ENCODE data around the gene CNKSR3.

The CNKSR3 gene

GRCh38 chr6:154354265-154354777 is 156.2 kb downstream of the CNKSR3 start:
- Histone ChIP-seq H3K9me3 (replicated peaks in 1 of 2; ENCODE audit: control insufficient read depth in 2 of 2, insufficient read depth in 1 of 2, low read depth in 1 of 2, low read length in 2 of 2) (no peaks in the 10 kb centered on the region), H3K14ac (ENCODE audit: low read length) (no peak overlapping the region), H2BK12ac (ENCODE audit: low read length) (no peak overlapping the region), H2BK120ac (ENCODE audit: low read depth, low read length) (no peak overlapping the region), H3K4me2 (ENCODE audit: insufficient read depth, low read length, poor library complexity, severe bottlenecking) (no peak overlapping the region), H4K8ac (ENCODE audit: low read depth, low read length) (peak overlapping the region; percentile 98), H4K91ac (ENCODE audit: low read depth, low read length, poor library complexity) (no peak overlapping the region), H3K79me1 (ENCODE audit: low read depth, low read length) (no peaks in the 10 kb centered on the region), H3K4me1 (ENCODE audit: control insufficient read depth in 2 of 2, insufficient read depth in 1 of 2, low read depth in 1 of 2, low read length in 2 of 2) (peaks cover 0 to 3% of the 10 kb centered on the region in 2 donors), H3K4ac (ENCODE audit: low read length) (no peak overlapping the region), H3K36me3 (replicated peaks in 1 of 2; ENCODE audit: control insufficient read depth in 2 of 2, insufficient read depth in 2 of 2, low read length in 2 of 2) (no peaks in the 10 kb centered on the region), H2BK5ac (ENCODE audit: low read length) (no peak overlapping the region), H2AFZ (ENCODE audit: low read length) (no peak overlapping the region), H2AK5ac (ENCODE audit: low read depth, low read length) (no peak overlapping the region), H2BK15ac (ENCODE audit: low read length) (no peak overlapping the region), H3K18ac (ENCODE audit: low read length) (no peak overlapping the region), H3K27ac (replicated peaks; ENCODE audit: low read length) (no peak overlapping the region), H3K23ac (ENCODE audit: low read depth, low read length, poor library complexity) (no peak overlapping the region), H3K27me3 (ENCODE audit: control insufficient read depth in 3 of 3, insufficient read depth in 3 of 3, low read depth in 1 of 3, low read length in 3 of 3) (no peaks in the 10 kb centered on the region), H3K4me3 (ENCODE audit: low read length in 2 of 2) (peak overlapping the region in 1 of 2 donors; percentile 61), H3K9ac (ENCODE audit: low read depth, low read length, poor library complexity) (no peak overlapping the region)
- WGBS, 2 donors (ENCODE audit: extremely low coverage in 2 of 2, insufficient read length in 2 of 2, insufficient replicate concordance in 1 of 2): 100% methylated on average over 1 to 6 of the region's 8 CpGs
- DNase-seq (ENCODE audit: low spot score): no peak

DNA sequence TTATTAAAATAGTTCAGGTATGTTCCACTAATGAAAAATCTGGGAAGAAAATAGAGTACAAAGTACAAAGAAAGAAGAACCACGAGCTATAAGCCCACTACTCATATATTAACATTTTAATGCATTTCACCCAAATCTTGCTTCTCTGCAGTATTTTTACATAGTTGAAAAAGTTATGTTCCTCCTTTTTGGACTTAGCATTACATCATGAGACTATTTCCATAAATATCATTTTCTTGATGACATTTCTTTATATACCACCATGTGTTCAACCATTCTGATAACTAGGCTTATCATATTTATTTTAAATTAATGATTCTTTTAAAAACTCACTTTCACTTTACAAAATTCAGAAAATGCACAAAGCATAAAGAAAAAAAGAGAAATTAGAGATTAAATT is 156.9 kb downstream of the CNKSR3 start:
- Histone ChIP-seq H3K9ac (ENCODE audit: low read depth, low read length, poor library complexity) (no peak overlapping the region), H3K27ac (replicated peaks; ENCODE audit: low read length) (no peak overlapping the region)
- WGBS, 2 donors (ENCODE audit: extremely low coverage in 2 of 2, insufficient read length in 2 of 2, insufficient replicate concordance in 1 of 2): no CpG with 5 or more reads among the region's 1 CpG

DNA sequence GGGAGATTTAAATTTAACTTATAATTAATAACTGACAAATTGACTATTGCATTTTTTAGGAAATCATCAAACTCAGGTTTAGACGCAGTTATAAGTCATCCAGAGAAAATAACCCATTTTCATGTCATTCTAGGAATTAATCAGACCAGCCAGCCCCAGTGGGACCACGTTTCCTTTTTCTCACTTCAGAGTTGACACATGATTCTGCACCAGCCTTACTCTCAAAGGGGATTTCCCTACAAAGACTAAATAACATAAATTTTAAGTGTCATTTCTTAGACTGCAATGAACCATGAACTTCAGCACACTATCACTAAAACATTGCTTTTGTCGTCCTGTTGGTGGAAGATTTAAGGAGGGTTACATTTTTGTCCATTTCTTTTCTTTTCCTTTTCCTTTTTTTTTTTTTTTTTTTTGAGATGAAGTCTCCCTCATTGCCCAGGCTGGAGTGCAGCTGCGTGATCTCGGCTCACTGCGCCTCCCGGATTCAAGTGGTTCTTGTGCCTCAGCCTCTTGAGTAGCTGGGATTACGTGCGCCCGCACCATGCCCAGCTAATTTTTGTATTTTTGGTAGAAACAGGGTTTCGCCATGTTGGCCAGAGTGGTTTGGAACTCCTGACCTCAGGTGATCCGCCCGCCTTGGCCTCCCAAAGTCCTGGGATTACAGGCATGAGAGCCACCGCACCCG is 157.4 kb downstream of the CNKSR3 start:
- H4K8ac ChIP-seq (ENCODE audit: low read depth, low read length): no peak overlapping the region
- H3K18ac ChIP-seq (ENCODE audit: low read length): no peak overlapping the region
- H3K27ac ChIP-seq (replicated peaks; ENCODE audit: low read length): no peak overlapping the region
- H4K91ac ChIP-seq (ENCODE audit: low read depth, low read length, poor library complexity): no peak overlapping the region
- WGBS, 2 donors (ENCODE audit: extremely low coverage in 2 of 2, insufficient read length in 2 of 2, insufficient replicate concordance in 1 of 2): no CpG with 5 or more reads among the region's 15 CpGs
- no peak overlapping the region for H3K4me2 ChIP-seq (ENCODE audit: insufficient read depth, low read length, poor library complexity, severe bottlenecking)
- H2AK5ac ChIP-seq (ENCODE audit: low read depth, low read length): no peak overlapping the region
- no peak overlapping the region for H3K14ac ChIP-seq (ENCODE audit: low read length)
- no peaks in the 10 kb centered on the region for H3K9me3 ChIP-seq (replicated peaks in 1 of 2; ENCODE audit: control insufficient read depth in 2 of 2, insufficient read depth in 1 of 2, low read depth in 1 of 2, low read length in 2 of 2)
- H2BK120ac ChIP-seq (ENCODE audit: low read depth, low read length): no peak overlapping the region
- H3K4me3 ChIP-seq (ENCODE audit: low read length in 2 of 2): no peak overlapping the region
- H3K4ac ChIP-seq (ENCODE audit: low read length): no peak overlapping the region
- no peaks in the 10 kb centered on the region for H3K36me3 ChIP-seq (replicated peaks in 1 of 2; ENCODE audit: control insufficient read depth in 2 of 2, insufficient read depth in 2 of 2, low read length in 2 of 2)
- H2BK5ac ChIP-seq (ENCODE audit: low read length): no peak overlapping the region
- H3K9ac ChIP-seq (ENCODE audit: low read depth, low read length, poor library complexity): no peak overlapping the region
- no peak overlapping the region for H2BK12ac ChIP-seq (ENCODE audit: low read length)
- H2AFZ ChIP-seq (ENCODE audit: low read length): no peak overlapping the region
- no peak overlapping the region for H3K23ac ChIP-seq (ENCODE audit: low read depth, low read length, poor library complexity)
- DNase-seq (ENCODE audit: low spot score): no peak
- H3K79me1 ChIP-seq (ENCODE audit: low read depth, low read length): no peaks in the 10 kb centered on the region
- H2BK15ac ChIP-seq (ENCODE audit: low read length): no peak overlapping the region
- H3K27me3 ChIP-seq (ENCODE audit: control insufficient read depth in 3 of 3, insufficient read depth in 3 of 3, low read depth in 1 of 3, low read length in 3 of 3): peaks cover 0 to 1% (median 0%) of the 10 kb centered on the region in 3 experiments
- H3K4me1 ChIP-seq (ENCODE audit: control insufficient read depth in 2 of 2, insufficient read depth in 1 of 2, low read depth in 1 of 2, low read length in 2 of 2): peaks cover 0 to 2% of the 10 kb centered on the region in 2 donors

More for the DNA sequence above, 156.9 kb downstream of the CNKSR3 start:
- Histone ChIP-seq H3K14ac (ENCODE audit: low read length) (no peak overlapping the region), H2AFZ (ENCODE audit: low read length) (no peak overlapping the region), H3K79me1 (ENCODE audit: low read depth, low read length) (no peaks in the 10 kb centered on the region), H2BK15ac (ENCODE audit: low read length) (no peak overlapping the region), H3K36me3 (replicated peaks in 1 of 2; ENCODE audit: control insufficient read depth in 2 of 2, insufficient read depth in 2 of 2, low read length in 2 of 2) (no peaks in the 10 kb centered on the region), H3K4me3 (ENCODE audit: low read length in 2 of 2) (no peak overlapping the region), H3K9me3 (replicated peaks in 1 of 2; ENCODE audit: control insufficient read depth in 2 of 2, insufficient read depth in 1 of 2, low read depth in 1 of 2, low read length in 2 of 2) (no peaks in the 10 kb centered on the region), H3K18ac (ENCODE audit: low read length) (no peak overlapping the region), H3K4ac (ENCODE audit: low read length) (no peak overlapping the region), H2BK12ac (ENCODE audit: low read length) (no peak overlapping the region), H3K4me1 (ENCODE audit: control insufficient read depth in 2 of 2, insufficient read depth in 1 of 2, low read depth in 1 of 2, low read length in 2 of 2) (peaks cover 0 to 2% of the 10 kb centered on the region in 2 donors), H4K91ac (ENCODE audit: low read depth, low read length, poor library complexity) (no peak overlapping the region), H3K27me3 (ENCODE audit: control insufficient read depth in 3 of 3, insufficient read depth in 3 of 3, low read depth in 1 of 3, low read length in 3 of 3) (no peaks in the 10 kb centered on the region), H2AK5ac (ENCODE audit: low read depth, low read length) (no peak overlapping the region), H2BK120ac (ENCODE audit: low read depth, low read length) (no peak overlapping the region), H2BK5ac (ENCODE audit: low read length) (no peak overlapping the region), H4K8ac (ENCODE audit: low read depth, low read length) (no peak overlapping the region), H3K4me2 (ENCODE audit: insufficient read depth, low read length, poor library complexity, severe bottlenecking) (no peak overlapping the region), H3K23ac (ENCODE audit: low read depth, low read length, poor library complexity) (no peak overlapping the region)
- DNase-seq (ENCODE audit: low spot score): no peak

GRCh38 chr6:154350293-154350692 is 160.2 kb downstream of the CNKSR3 start:
- Histone ChIP-seq H4K8ac (ENCODE audit: low read depth, low read length) (no peak overlapping the region), H2AFZ (ENCODE audit: low read length) (no peak overlapping the region), H3K4me3 (ENCODE audit: low read length in 2 of 2) (no peak overlapping the region), H3K23ac (ENCODE audit: low read depth, low read length, poor library complexity) (no peak overlapping the region), H3K4me1 (ENCODE audit: control insufficient read depth in 2 of 2, insufficient read depth in 1 of 2, low read depth in 1 of 2, low read length in 2 of 2) (peaks cover 0 to 2% of the 10 kb centered on the region in 2 donors), H2BK12ac (ENCODE audit: low read length) (no peak overlapping the region), H3K36me3 (replicated peaks in 1 of 2; ENCODE audit: control insufficient read depth in 2 of 2, insufficient read depth in 2 of 2, low read length in 2 of 2) (no peaks in the 10 kb centered on the region), H3K14ac (ENCODE audit: low read length) (no peak overlapping the region), H3K9me3 (replicated peaks in 1 of 2; ENCODE audit: control insufficient read depth in 2 of 2, insufficient read depth in 1 of 2, low read depth in 1 of 2, low read length in 2 of 2) (no peaks in the 10 kb centered on the region), H3K27me3 (ENCODE audit: control insufficient read depth in 3 of 3, insufficient read depth in 3 of 3, low read depth in 1 of 3, low read length in 3 of 3) (peaks cover 0 to 5% (median 0%) of the 10 kb centered on the region in 3 experiments), H3K4ac (ENCODE audit: low read length) (no peak overlapping the region), H3K27ac (replicated peaks; ENCODE audit: low read length) (no peak overlapping the region), H2BK5ac (ENCODE audit: low read length) (no peak overlapping the region), H3K9ac (ENCODE audit: low read depth, low read length, poor library complexity) (no peak overlapping the region), H2BK120ac (ENCODE audit: low read depth, low read length) (no peak overlapping the region), H2AK5ac (ENCODE audit: low read depth, low read length) (no peak overlapping the region), H3K4me2 (ENCODE audit: insufficient read depth, low read length, poor library complexity, severe bottlenecking) (no peak overlapping the region), H3K18ac (ENCODE audit: low read length) (no peak overlapping the region), H3K79me1 (ENCODE audit: low read depth, low read length) (no peaks in the 10 kb centered on the region), H2BK15ac (ENCODE audit: low read length) (no peak overlapping the region), H4K91ac (ENCODE audit: low read depth, low read length, poor library complexity) (no peak overlapping the region)
- DNase-seq (ENCODE audit: low spot score): no peak
- no CpG with 5 or more reads among the region's 3 CpGs for WGBS, 2 donors (ENCODE audit: extremely low coverage in 2 of 2, insufficient read length in 2 of 2, insufficient replicate concordance in 1 of 2)
